ENCODE measurements around the gene MAS1L.

MAS1L gene

GRCh38 chr6:29509711-29510110, 22.0 kb upstream of the MAS1L start:
- no peak for DNase-seq

GRCh38 chr6:29509239-29509638, 21.5 kb upstream of the MAS1L start:
- no peak for DNase-seq

GRCh38 chr6:29507319-29507718, 19.6 kb upstream of the MAS1L start:
- no peak for DNase-seq

- no peak for DNase-seq
Measured at GRCh38 chr6:29506446-29507067, 18.8 kb upstream of the MAS1L start.

DNA sequence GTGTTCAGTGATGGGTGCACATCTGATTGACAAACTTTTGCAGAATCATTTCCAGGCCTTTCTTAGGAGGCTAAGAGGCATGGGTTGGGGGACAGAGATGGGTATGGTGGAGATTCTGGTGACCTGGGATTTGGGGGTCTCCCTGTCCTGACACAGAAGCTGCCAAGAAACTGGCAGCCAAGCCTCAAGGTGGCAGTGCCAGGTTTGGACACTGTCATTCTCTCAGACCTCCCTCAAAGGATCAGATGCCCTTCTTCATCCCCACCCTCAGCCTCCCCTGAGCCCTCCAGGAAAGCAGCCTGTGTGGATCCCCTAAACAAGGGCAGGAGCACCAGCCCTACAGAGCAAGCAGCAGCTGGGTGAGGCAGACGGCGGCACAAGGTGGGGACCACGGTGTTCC, 18.1 kb upstream of the MAS1L start:
- no peak for DNase-seq

DNA sequence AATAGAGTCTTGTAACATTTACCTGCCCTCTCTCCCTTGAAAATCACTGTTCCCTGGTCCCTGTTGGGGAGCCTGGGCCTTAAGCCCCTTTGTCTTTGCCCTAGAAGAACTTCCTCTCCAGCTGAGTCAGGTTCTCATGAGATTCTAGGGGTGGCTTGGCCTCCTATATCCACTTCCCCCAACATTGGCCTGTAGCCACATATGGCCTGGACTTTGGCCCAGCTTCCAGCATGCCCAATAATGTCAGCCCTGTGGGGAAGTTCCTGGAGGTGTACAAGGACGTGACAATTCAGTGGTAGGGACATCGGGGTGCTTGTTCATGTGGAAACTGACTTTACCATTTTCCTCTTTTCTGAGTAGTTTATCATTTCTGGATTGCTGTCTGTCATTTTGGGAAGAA, 17.2 kb upstream of the MAS1L start:
- DNase-seq, result no peak

- DNase-seq, result no peak
Measured at GRCh38 chr6:29502597-29502996, 14.8 kb upstream of the MAS1L start.

DNA sequence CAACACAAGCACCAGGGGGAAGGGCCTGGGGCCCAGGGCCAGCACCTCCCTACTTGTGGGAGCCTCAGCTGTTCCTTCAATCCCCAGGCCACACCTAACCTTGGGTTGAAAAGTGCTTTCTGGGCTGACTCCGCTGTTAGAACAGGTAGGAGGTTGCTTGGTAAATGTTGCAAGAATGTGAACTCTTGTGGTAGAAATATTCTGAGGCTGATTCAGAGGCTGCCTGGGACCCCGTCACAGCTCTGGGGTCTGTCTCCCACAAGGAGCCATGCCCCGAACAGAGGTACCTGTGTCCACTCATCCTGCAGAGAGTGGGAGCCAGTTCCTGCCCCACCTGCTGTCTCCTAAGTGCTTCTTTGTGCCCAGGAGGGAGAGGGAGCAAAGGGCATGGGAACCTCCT, 14.4 kb upstream of the MAS1L start:
- DNase-seq, result no peak

GRCh38 chr6:29501106-29501505, 13.3 kb upstream of the MAS1L start:
- no peak for DNase-seq

DNA sequence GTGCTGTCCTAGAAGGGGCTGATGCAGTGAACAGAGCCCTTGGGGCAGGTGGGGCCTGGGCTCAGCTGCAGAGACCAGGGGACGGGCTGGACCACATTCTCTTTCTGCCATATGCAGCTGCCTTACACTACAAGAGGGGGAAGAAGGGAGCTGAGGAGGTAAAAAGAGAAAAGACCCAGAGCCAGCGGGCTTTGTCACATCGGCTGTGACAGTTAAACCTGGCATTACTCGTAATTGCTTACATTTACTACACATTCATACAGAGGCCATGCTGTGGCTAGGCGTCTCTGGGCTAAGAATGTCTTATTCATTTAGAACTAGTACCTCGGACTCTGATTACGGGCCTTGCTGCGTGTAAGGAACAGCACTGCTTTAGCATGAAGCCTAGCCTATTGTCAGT, 12.8 kb upstream of the MAS1L start:
- DNase-seq, result no peak

DNA sequence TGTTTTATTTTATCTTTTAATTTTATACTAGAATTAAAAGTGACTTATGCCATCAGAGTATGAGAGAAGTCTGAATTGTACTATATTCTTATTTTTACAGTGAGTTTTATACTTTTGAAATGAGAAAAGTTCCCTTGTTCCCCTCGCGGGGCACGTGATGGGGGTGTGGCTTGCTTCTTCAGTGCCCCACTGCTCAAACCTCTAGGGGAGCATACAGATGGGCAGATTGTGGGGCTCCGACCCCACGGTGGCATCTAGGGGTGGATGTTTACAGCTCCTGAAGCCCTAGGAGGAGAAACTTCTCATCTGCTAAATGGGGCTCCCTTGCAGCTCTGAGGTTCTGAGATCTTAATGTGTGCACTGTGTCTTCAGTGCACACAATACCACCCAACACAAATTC, 11.9 kb upstream of the MAS1L start:
- DNase-seq, result no peak

DNA sequence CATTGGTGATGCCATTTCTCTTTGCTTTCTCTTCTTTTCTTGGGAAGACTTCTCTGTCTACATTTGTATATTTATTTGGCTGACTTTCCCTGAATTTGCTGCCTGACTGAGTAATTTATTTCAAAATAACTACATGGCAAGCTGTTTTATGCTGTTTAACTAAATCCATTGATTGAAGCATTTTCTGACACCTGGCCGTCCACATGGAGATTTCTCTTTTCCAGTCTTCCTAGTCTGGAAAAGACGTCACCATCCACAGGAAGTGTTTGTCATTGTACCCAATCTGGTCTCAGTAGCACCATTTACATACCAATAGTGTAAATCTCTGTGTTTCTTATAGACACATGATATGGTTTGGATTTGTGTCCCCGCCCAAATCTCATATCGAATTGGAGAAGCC, 9.2 kb upstream of the MAS1L start:
- no peak for DNase-seq

DNA sequence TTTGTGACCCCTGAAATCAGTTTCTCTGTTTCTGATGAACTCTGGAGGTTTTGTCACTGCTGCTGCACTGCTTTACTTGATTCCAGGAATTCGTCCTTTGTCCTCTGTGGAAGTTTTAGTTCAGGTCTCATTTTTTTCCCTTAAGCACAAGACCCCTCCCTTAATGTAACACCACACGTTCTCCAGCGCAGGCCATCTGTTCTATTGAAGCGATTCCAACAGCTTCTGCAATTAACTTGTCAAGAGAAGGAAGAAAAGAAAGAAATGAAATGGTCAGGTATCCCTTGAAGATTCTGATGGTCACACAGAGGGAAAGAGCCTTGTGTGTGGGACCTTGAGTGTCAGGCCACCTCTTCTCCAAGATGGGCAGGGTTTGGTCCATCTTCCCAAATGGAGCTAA, 7.8 kb upstream of the MAS1L start:
- no peak for DNase-seq

DNA sequence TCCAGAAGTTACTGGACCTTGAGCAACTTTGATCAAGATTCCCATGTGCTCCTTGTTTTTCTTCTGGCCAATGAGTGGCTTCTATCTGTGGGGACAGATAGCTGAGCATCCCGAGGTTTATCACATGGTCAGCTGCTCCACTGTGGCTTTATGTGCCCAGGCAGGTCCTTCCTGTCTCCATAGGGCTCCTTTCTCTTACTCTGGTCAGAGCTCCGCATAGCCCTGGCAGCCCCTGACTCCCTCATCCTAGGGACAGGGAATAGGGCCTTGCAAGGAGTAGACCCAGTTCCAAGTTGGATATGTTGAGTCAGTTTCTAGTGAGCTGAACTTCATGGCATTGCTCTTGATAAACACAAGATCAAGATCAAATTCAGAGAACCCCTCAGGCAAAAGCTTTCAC, 6.4 kb upstream of the MAS1L start:
- no peak for DNase-seq

- no peak for DNase-seq
Measured at GRCh38 chr6:29493261-29493660, 5.5 kb upstream of the MAS1L start.

DNA sequence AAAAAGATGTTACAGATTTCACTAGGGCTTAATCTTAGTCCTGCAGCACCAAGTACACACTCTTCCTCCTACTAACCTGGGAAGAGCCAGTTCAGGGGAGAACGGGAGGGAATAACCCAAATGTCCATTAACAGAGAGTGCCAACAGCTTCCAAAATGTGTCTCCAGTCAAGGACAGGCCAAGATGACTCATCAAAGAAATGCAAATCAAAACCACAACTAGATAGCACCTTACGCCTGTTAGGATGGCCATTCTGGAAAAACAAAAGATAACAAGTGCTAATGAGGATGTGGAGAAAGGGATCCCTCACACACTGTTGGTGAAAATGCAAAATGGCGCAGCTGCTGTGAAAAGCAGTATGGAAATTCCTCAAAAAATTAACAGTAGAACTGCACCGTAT, 3.8 kb upstream of the MAS1L start:
- no peak for DNase-seq

- no peak for DNase-seq
Measured at GRCh38 chr6:29490552-29490951, 2.8 kb upstream of the MAS1L start.

DNA sequence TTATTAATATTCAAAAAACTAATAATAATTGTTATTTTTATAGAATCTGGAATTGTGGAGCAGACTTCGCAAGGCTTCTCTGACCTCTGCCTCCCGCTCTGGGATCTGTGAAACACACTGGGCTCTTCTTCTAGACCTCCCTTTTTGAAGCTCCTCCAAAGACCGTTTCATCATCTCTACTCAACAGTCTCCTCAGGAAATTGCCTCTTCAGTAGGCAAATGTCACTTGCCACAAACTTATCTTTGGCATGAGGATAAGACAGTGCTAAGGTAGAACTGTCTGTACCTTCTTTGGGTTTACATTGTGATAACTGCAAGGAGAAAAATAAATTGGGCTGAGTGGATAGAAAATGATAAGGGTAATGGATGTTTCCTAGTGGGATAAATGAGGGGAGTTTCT, 2.3 kb upstream of the MAS1L start:
- DNase-seq, result no peak

DNA sequence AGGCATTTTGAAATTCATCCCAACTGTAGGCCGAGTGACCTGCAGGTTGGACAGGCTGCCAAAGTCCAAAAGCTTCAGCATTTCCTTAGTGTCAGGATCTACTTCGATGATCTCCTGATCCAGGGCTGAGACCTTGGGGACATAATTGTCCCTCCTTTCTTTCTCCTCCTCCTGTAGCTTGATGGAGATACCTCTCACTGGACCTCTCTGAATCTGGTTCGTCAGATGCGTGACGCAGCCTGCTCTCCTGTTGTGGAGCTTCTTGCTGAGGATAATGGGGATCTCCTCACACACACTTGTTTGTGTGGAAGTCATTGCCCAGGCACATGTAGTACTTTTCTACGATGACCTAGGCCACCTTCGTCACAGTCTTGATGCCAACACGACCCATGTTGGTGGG, 1.5 kb upstream of the MAS1L start:
- DNase-seq, result peak; percentile 12

GRCh38 chr6:29488874-29489273, 1.1 kb upstream of the MAS1L start:
- no peak for DNase-seq

DNA sequence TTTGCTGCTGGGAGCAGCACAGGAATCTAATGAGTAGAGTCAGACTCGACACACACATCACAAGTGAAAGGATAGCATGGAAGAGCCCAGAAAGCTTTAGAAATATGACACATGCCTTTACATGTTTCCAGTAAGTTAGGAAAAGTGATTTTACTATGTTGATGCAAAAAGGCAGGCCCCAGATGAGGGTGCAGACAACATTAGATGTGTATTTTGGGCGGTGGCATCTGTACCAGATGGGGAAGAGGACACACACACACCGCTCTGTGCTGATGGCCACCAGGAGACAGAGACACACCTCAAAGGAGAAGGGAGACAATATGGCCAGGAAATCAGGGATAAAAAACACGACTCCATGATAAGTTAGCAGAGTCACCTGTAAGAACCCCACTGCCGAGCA, 625 bp downstream of the MAS1L start:
- DNase-seq, result no peak

DNA sequence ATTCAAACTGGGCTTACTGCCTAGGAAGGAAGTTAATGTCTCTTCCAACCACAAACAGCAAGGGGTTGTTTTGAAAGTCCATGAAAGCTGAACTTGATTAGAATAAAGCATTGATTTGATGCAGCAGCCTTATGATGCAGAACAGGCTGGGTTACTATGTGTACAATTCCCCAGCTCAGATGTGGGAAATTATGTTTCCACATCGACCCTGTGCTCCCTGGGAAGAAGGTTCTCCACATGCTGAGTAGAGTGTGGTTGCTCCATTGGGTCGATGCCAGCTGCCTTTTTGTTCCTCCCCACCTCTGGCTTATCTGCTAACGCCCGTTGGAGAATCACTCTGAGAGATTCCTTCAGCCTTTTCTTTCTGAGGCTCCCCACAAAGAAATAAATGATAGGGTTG, 1.2 kb downstream of the MAS1L start:
- no peak for DNase-seq

- no peak for DNase-seq
Measured at GRCh38 chr6:29483735-29484134, 4.0 kb downstream of the MAS1L start.

DNA sequence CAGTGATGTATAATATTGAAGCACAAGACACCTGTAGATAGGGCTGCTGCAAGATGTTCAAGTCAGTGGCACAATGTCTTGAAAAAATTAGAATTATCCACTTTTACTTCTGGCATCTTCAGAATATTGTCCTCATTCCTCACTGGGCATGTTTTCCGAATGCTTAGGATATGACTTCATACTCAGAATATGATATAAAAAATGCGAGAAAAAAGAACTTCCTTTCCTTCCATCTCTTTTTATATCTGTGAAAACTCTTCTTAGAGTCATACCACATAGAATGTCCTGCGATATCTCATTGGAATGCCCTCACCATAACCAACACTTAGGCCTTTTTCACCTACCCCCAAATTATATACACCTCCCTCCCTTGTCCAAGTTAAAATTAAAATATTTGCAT, 4.6 kb downstream of the MAS1L start:
- DNase-seq, result no peak

DNA sequence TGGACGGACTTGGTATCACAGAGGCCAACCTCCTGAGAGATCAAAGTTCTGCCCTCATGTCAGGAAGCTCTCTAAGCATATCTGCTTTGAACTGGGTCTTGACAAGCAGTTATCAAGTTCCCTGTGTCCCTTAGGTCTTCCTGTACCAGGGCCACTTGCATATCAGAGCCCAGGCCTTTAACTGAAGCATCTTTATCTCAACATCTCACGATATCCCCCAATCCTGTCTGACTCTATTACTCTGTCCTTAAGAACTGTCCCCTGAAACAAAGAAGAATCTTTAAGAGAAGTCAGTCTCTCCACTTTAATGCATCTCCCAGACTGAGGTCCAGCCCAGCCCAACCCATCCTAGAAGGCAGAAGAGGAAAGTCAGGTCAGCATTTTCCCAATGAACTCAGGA, 8.2 kb downstream of the MAS1L start:
- DNase-seq, result no peak

- DNase-seq, result no peak
Measured at GRCh38 chr6:29478740-29479139, 9.0 kb downstream of the MAS1L start.

Data from activated CD4-positive, alpha-beta T cell treated with anti-CD3 and anti-CD28 coated beads for 48 hours (primary cell).